Peyer's patch (tissue), 4 donors: Measurements from ENCODE around the gene GGA1. TPM values are rescaled to one million over a fixed set of nuclear protein-coding genes. Genes with fewer than 3 reads are reported as not detected.

Experiments
- DNase-seq, 3 donors: peaks; one replicate each; pipeline ENCODE4 v3.0.0-alpha.2; 2017 to 2019
- H3K27ac ChIP-seq, 4 donors: fragments of 200-600 bp; sonication (generic); one replicate each; pipeline ENCODE4 v1.5.1; 2016 to 2019
- H3K27me3 ChIP-seq, 2 donors: fragments of 200-600 bp; sonication (generic); one replicate each; pipeline ENCODE4 v1.5.1; 2019
- H3K36me3 ChIP-seq, 3 donors: fragments of 200-600 bp; sonication (generic); one replicate each; pipeline ENCODE4 v1.5.1; 2016 to 2019
- H3K4me1 ChIP-seq, 4 donors: fragments of 200-600 bp; sonication (generic); one replicate each; pipeline ENCODE4 v1.5.1; 2016 to 2019
- H3K4me3 ChIP-seq, 4 donors: fragments of 200-600 bp; sonication (generic); 1 replicate in 3 of 4; 2 replicates in 1 of 4; pipeline ENCODE4 v1.5.1; 2016 to 2019; ENCODE audit warnings: mild to moderate bottlenecking in 1 of 4
- H3K9me3 ChIP-seq, 4 donors: fragments of 200-600 bp; sonication (generic); one replicate each; pipeline ENCODE4 v1.5.1; 2016 to 2019; ENCODE audit warnings: mild to moderate bottlenecking in 1 of 4
- CTCF ChIP-seq, 6 experiments: fragments of 450-650 bp in 4 of 6; fragments of 200-600 bp in 2 of 6; sonication (generic) in 1 of 6; IDR thresholded peaks; one replicate each; pipeline ENCODE4 v1.5.1; 2017 to 2019; ENCODE audit warnings: antibody characterized with exemption in 6 of 6, mild to moderate bottlenecking in 3 of 6, moderate library complexity in 1 of 6
- POLR2A ChIP-seq, 2 donors: fragments of 450-650 bp; IDR thresholded peaks; one replicate each; pipeline ENCODE4 v1.5.1; 2017; ENCODE audit warnings: antibody characterized with exemption in 2 of 2, mild to moderate bottlenecking in 2 of 2, moderate library complexity in 2 of 2
- total RNA-seq, 4 donors: library from RNA; depleted of rRNA; stranded (reverse); fragments of >200 nt; gene quantifications; one replicate each; pipeline ENCODE4 v1.1.0, GENCODE V29; 2016

The GGA1 gene
- total RNA-seq, 4 donors from 2014 or later: 67.1 to 189 (median 117) TPM

- peak; percentile 50 to 92 for TF ChIP-seq POLR2A (IDR thresholded peaks at IDR 0.05)
- peak in 2 of 6 experiments; percentile 22 to 25 for TF ChIP-seq CTCF (IDR thresholded peaks at IDR 0.05)
- Histone ChIP-seq H3K4me1 (peaks cover 11 to 54% (median 39%) of the 10 kb centered on the region in 4 donors), H3K4me3 (peak overlapping the region in 3 of 4 donors; percentile 73 to 85 (median 82)), H3K36me3 (peaks cover 0 to 25% (median 0%) of the 10 kb centered on the region in 3 donors), H3K27me3 (no peaks in the 10 kb centered on the region), H3K9me3 (no peaks in the 10 kb centered on the region), H3K27ac (peak overlapping the region; percentile 87 to 98 (median 94))
- DNase-seq: peak in 2 of 3 donors; percentile 72 to 86
These were observed 32.9 kb downstream of the GGA1 start for GRCh38 chr22:37641561-37641949.

- peaks cover 0 to 34% (median 0%) of the 10 kb centered on the region in 3 donors for H3K36me3 ChIP-seq
- DNase-seq: peak; percentile 89 to 95 (median 94)
- H3K4me3 ChIP-seq: no peak overlapping the region
- peaks cover 8 to 50% (median 24%) of the 10 kb centered on the region in 4 donors for H3K4me1 ChIP-seq
- peak overlapping the region; percentile 87 to 98 (median 94) for H3K27ac ChIP-seq
- no peaks in the 10 kb centered on the region for H3K27me3 ChIP-seq
- no peaks in the 10 kb centered on the region for H3K9me3 ChIP-seq
- TF ChIP-seq POLR2A (IDR thresholded peaks at IDR 0.05): no peak
- TF ChIP-seq CTCF (IDR thresholded peaks at IDR 0.05): peak; percentile 93 to 97 (median 94)
These were observed 34.7 kb downstream of the GGA1 start for GRCh38 chr22:37643225-37643847.

DNA sequence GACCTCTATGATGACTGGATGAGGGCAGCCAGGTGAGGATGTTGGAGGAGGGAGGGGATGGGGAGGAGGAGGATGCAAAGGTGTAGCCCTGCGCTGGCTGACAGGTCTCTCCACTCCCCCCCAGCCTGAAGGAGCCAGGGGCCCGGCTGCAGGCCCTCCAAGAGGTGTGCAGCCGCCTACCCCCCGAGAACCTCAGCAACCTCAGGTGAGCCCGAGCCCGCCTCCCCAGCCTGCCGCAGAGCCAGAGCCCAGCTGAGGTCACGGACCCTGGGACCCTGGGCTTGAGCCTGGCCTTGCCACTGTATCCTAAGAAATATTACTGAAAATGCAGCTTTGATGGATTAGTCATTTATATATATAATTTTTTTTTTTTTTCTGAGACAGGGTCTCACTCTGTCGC lies 38.7 kb downstream of the GGA1 start:
- Histone ChIP-seq H3K36me3 (peaks cover 0 to 70% (median 0%) of the 10 kb centered on the region in 3 donors), H3K4me3 (no peak overlapping the region), H3K4me1 (peaks cover 2 to 28% (median 12%) of the 10 kb centered on the region in 4 donors), H3K27me3 (no peaks in the 10 kb centered on the region), H3K9me3 (no peaks in the 10 kb centered on the region), H3K27ac (peak overlapping the region in 3 of 4 donors; percentile 64 to 89 (median 85))
- TF ChIP-seq CTCF (IDR thresholded peaks at IDR 0.05) (no peak), POLR2A (IDR thresholded peaks at IDR 0.05) (no peak)
- DNase-seq: no peak

- peak overlapping the region in 3 of 4 donors; percentile 64 to 89 (median 85) for H3K27ac ChIP-seq
- H3K36me3 ChIP-seq: peaks cover 0 to 70% (median 0%) of the 10 kb centered on the region in 3 donors
These were observed 39.3 kb downstream of the GGA1 start for GRCh38 chr22:37647928-37648327.

GRCh38 chr22:37650463-37651136 lies 42.0 kb downstream of the GGA1 start:
- H3K36me3 ChIP-seq: peaks cover 0 to 67% (median 0%) of the 10 kb centered on the region in 3 donors
- no peak overlapping the region for H3K4me3 ChIP-seq
- H3K4me1 ChIP-seq: peaks cover 0 to 27% (median 0%) of the 10 kb centered on the region in 4 donors
- H3K27me3 ChIP-seq: no peaks in the 10 kb centered on the region
- no peak for TF ChIP-seq CTCF (IDR thresholded peaks at IDR 0.05)
- TF ChIP-seq POLR2A (IDR thresholded peaks at IDR 0.05): no peak
- no peaks in the 10 kb centered on the region for H3K9me3 ChIP-seq
- no peak overlapping the region for H3K27ac ChIP-seq
- no peak for DNase-seq

More at GRCh38 chr22:37647928-37648327, 39.3 kb downstream of the GGA1 start:
- no peak overlapping the region for H3K4me3 ChIP-seq
- peak in 2 of 3 donors; percentile 90 to 91 for DNase-seq
- H3K4me1 ChIP-seq: peaks cover 0 to 22% (median 8%) of the 10 kb centered on the region in 4 donors
- no peaks in the 10 kb centered on the region for H3K9me3 ChIP-seq
- TF ChIP-seq POLR2A (IDR thresholded peaks at IDR 0.05) (peak in 1 of 2 donors; percentile 50), CTCF (IDR thresholded peaks at IDR 0.05) (no peak)
- no peaks in the 10 kb centered on the region for H3K27me3 ChIP-seq
